SH-SY5Y (cell line): Measurements from ENCODE around the gene TANC1.

ENCODE experiments used
- GATA2 ChIP-seq: IDR thresholded peaks from 2 replicates; pipeline ENCODE4 v1.6.1; 2011; ENCODE audit warnings: mild to moderate bottlenecking, low read depth, low read length
- GATA3 ChIP-seq: IDR thresholded peaks from 2 replicates; pipeline ENCODE4 v1.6.1; 2011; ENCODE audit warnings: low read depth, mild to moderate bottlenecking, low read length, moderate library complexity

GRCh38 chr2:159111346-159111927 is 143.0 kb downstream of the TANC1 start:
- TF ChIP-seq GATA2 (peak; percentile 24; the same call in 1 of the 2 replicates), GATA3 (no peak)
